Mesothelial cell of epicardium (in vitro differentiated cells): ENCODE results near the gene TYK2. TPM values are rescaled to one million over a fixed set of nuclear protein-coding genes. Genes with fewer than 3 reads are reported as not detected.

Source experiments
- DNase-seq, 2 experiments: peaks; one replicate each; pipeline ENCODE4 v3.0.0; 2021; ENCODE audit warnings: low spot score in 2 of 2; ENCODE audit not compliant: unreplicated experiment in 2 of 2
- H3K27ac Mint-ChIP-seq: 2 replicates; pipeline ENCODE4 v1.8.0; 2021; ENCODE audit warnings: mixed read lengths
- H3K27me3 Mint-ChIP-seq: 2 replicates; pipeline ENCODE4 v1.8.0; 2021; ENCODE audit warnings: low read depth, mixed read lengths
- H3K36me3 Mint-ChIP-seq: 2 replicates; pipeline ENCODE4 v1.8.0; 2021; ENCODE audit warnings: mixed read lengths
- H3K4me1 Mint-ChIP-seq: 2 replicates; pipeline ENCODE4 v1.8.0; 2021; ENCODE audit warnings: mixed read lengths
- H3K4me3 Mint-ChIP-seq: 2 replicates; pipeline ENCODE4 v1.8.0; 2021; ENCODE audit warnings: mild to moderate bottlenecking, moderate library complexity, mixed read lengths
- H3K9me3 Mint-ChIP-seq: 2 replicates; pipeline ENCODE4 v1.8.0; 2021; ENCODE audit warnings: mixed read lengths
- CTCF ChIP-seq: fragments of 200-600 bp; sonication (generic); IDR thresholded peaks from one replicate; pipeline ENCODE4 v1.5.0; 2021; ENCODE audit warnings: antibody characterized with exemption; ENCODE audit not compliant: unreplicated experiment
- total RNA-seq: library from RNA; stranded (reverse); gene quantifications from 3 replicates; pipeline ENCODE4 v1.2.1, GENCODE V29; 2021

The TYK2 gene
- total RNA-seq, 1 donor from 2014 or later, result 142 TPM

- no peaks in the 10 kb centered on the region for H3K9me3 Mint-ChIP-seq
- H3K27ac Mint-ChIP-seq, result no peak overlapping the region
These were observed 18.4 kb upstream of the TYK2 start for GRCh38 chr19:10398819-10399218.

GRCh38 chr19:10395917-10396316 lies 15.5 kb upstream of the TYK2 start:
- H3K27me3 Mint-ChIP-seq, result no peaks in the 10 kb centered on the region
- H3K9me3 Mint-ChIP-seq, result no peaks in the 10 kb centered on the region
- no peak for TF ChIP-seq CTCF
- H3K27ac Mint-ChIP-seq, result no peak overlapping the region
- H3K36me3 Mint-ChIP-seq, result peaks cover 20% of the 10 kb centered on the region
- no peak for DNase-seq
- no peak overlapping the region for H3K4me3 Mint-ChIP-seq
- H3K4me1 Mint-ChIP-seq, result no peaks in the 10 kb centered on the region

More at GRCh38 chr19:10398819-10399218, 18.4 kb upstream of the TYK2 start:
- Mint-ChIP-seq H3K4me1 (peaks cover 13% of the 10 kb centered on the region), H3K27me3 (no peaks in the 10 kb centered on the region), H3K36me3 (peaks cover 12% of the 10 kb centered on the region), H3K4me3 (no peak overlapping the region)
- no peak for DNase-seq
- no peak for TF ChIP-seq CTCF

- Mint-ChIP-seq H3K4me1 (no peaks in the 10 kb centered on the region), H3K27me3 (no peaks in the 10 kb centered on the region), H3K27ac (no peak overlapping the region), H3K36me3 (peaks cover 23% of the 10 kb centered on the region), H3K9me3 (no peaks in the 10 kb centered on the region), H3K4me3 (no peak overlapping the region)
- TF ChIP-seq CTCF, result no peak
- no peak for DNase-seq
These were observed 15.1 kb upstream of the TYK2 start for GRCh38 chr19:10395436-10395835.

GRCh38 chr19:10395003-10395402 lies 14.6 kb upstream of the TYK2 start:
- no peaks in the 10 kb centered on the region for H3K27me3 Mint-ChIP-seq
- no peak overlapping the region for H3K4me3 Mint-ChIP-seq
- no peaks in the 10 kb centered on the region for H3K9me3 Mint-ChIP-seq
- peaks cover 23% of the 10 kb centered on the region for H3K36me3 Mint-ChIP-seq
- H3K27ac Mint-ChIP-seq, result no peak overlapping the region
- DNase-seq, result no peak
- no peaks in the 10 kb centered on the region for H3K4me1 Mint-ChIP-seq
- no peak for TF ChIP-seq CTCF

- Mint-ChIP-seq H3K27me3 (no peaks in the 10 kb centered on the region), H3K9me3 (no peaks in the 10 kb centered on the region), H3K36me3 (peaks cover 23% of the 10 kb centered on the region), H3K4me3 (no peak overlapping the region), H3K27ac (no peak overlapping the region), H3K4me1 (no peaks in the 10 kb centered on the region)
- TF ChIP-seq CTCF, result no peak
- DNase-seq, result no peak
These were observed 12.8 kb upstream of the TYK2 start for GRCh38 chr19:10393137-10393536.

- H3K27ac Mint-ChIP-seq, result no peak overlapping the region
- no peak for TF ChIP-seq CTCF
- peaks cover 19% of the 10 kb centered on the region for H3K36me3 Mint-ChIP-seq
- H3K9me3 Mint-ChIP-seq, result no peaks in the 10 kb centered on the region
- H3K27me3 Mint-ChIP-seq, result no peaks in the 10 kb centered on the region
- no peaks in the 10 kb centered on the region for H3K4me1 Mint-ChIP-seq
- no peak for DNase-seq
- no peak overlapping the region for H3K4me3 Mint-ChIP-seq
These were observed 11.7 kb upstream of the TYK2 start for GRCh38 chr19:10392120-10392519.
